GM13976 (cell line): Measurements from ENCODE around the gene TMEM198.

Source experiments
- DNase-seq: peaks from one replicate; pipeline ENCODE4 v3.0.0; 2012; ENCODE audit warnings: low spot score
- in situ Hi-C: fragments of 300-500 bp; cut with MboI; formaldehyde crosslinking; loops from one replicate; pipeline ENCODE4 v1.12.0; 2022; ENCODE audit warnings: low sequenced_read_pairs, mixed read lengths, inconsistent platforms; ENCODE audit not compliant: unreplicated experiment
- TF ChIP-seq, protein P1 (sequence below): IDR thresholded peaks from 2 replicates; pipeline ENCODE4 v1.5.1; 2012; ENCODE audit warnings: borderline replicate concordance, mild to moderate bottlenecking; ENCODE audit not compliant: insufficient read depth; ENCODE audit errors: extremely low read depth, missing control alignments, control extremely low read depth

The TMEM198 gene, protein sequence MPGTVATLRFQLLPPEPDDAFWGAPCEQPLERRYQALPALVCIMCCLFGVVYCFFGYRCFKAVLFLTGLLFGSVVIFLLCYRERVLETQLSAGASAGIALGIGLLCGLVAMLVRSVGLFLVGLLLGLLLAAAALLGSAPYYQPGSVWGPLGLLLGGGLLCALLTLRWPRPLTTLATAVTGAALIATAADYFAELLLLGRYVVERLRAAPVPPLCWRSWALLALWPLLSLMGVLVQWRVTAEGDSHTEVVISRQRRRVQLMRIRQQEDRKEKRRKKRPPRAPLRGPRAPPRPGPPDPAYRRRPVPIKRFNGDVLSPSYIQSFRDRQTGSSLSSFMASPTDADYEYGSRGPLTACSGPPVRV

DNA sequence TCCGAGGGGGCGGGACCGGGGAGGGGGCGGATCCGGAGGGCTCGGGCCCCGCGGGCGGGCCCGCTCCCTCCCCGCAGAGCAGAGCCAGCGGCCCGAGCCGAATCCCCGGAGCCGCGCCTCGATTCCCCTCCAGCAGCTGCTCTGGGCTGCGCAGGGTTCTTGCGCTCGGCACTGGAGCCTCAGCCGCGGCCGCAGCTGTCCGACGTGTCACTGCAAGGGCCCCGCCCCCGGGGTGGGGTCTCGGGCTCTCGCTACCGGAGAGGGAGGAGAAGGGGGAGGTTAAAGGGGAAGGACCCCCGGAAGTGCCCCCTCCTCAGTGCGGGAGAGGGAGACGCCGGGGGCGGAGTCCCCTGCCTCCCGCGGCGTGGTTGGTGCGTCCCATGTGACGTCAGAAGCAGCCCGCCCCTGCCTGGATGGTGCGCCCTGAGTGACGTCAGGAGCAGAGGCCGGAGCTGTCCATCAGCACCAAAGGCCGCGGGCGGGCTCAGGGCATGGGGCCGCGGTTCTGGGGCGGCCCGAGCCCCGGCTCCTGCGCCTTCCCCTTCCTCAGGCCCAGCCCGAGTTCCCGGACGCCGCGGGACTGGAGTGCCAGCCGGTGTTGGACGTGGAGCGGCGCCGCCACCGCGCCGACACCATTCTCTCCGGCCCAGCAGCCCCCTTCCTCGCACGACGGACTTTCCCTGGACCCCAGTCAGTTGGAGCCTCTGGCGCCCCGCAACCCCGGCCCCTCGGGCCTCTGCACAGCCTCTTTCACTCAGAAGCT, at the start of gene TMEM198, which contains the start of gene CHPF:
Gene TMEM198, plus strand, starts transcription at position 433 of the 763 bp plus-strand sequence. CDS start 700 bp downstream, outside the sequence.
Gene CHPF, minus strand, starts transcription at position 214 of the 763 bp plus-strand sequence. CDS start 271 bp downstream, outside the sequence.
- in situ Hi-C loops, result no loop called here
- TF ChIP-seq, protein P1, sequence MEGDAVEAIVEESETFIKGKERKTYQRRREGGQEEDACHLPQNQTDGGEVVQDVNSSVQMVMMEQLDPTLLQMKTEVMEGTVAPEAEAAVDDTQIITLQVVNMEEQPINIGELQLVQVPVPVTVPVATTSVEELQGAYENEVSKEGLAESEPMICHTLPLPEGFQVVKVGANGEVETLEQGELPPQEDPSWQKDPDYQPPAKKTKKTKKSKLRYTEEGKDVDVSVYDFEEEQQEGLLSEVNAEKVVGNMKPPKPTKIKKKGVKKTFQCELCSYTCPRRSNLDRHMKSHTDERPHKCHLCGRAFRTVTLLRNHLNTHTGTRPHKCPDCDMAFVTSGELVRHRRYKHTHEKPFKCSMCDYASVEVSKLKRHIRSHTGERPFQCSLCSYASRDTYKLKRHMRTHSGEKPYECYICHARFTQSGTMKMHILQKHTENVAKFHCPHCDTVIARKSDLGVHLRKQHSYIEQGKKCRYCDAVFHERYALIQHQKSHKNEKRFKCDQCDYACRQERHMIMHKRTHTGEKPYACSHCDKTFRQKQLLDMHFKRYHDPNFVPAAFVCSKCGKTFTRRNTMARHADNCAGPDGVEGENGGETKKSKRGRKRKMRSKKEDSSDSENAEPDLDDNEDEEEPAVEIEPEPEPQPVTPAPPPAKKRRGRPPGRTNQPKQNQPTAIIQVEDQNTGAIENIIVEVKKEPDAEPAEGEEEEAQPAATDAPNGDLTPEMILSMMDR, result no peak
- DNase-seq, result peak; percentile 99

DNA sequence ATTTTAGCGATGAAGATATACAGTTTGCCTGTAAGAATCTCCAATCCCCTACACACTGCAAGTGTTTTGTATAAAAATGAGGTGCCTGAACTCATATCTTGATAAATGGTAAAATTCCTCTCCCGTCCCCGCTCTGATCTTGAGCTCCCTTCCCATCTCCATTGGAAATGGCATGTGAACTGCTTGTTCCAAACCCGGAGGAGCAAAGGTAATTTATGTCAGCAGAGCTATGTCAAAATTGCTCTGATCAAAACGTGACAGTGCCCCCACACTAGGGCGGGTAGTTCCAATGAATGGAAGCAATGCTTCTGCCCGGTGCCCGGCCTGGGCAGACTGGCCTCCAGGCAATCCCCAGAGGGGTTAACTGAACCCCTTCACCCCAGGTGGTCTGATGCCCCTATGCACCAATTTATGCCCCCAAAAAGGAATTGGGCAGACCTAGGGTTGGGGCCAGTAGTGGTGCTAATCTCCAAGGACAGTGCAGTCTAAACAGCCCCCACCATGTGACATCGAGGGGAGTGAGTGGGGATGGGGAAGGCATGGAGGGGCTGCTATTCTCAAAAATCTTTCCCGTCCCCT, 48.8 kb upstream of the TMEM198 start:
- in situ Hi-C loops, result no loop called here
- TF ChIP-seq, protein P1, result no peak
- DNase-seq, result no peak

DNA sequence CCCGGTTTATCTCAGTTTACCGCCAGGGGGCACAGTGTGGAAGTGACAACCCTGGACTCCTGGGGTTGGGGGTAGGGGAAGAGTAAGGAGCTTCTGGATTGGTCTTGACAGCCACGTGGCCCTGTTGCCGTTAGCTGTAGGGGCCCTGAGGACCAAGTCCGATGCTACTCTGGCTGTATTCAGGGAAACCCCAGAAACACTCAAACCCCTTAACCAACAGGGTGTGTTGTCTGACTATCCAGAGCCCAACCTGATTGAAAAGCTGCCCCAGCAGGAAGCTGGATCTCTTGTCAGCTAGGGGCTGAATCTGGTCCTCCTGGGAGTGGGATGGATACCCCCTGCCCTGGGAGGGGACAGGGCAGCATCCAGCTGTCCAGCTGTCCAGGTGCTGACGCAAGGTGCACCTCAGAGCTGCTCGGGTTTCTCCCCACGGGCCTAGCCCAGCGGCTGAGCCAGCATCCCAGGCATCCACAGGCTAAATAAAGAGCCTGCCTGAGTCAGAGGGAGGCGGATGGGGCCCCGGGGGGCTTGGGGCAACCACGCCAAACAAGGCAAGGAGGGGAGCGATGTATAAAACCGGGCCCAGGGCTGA, 48.2 kb upstream of the TMEM198 start:
- TF ChIP-seq, protein P1, result peak; percentile 55
- in situ Hi-C loops, result no loop called here
- DNase-seq, result peak; percentile 84

DNA sequence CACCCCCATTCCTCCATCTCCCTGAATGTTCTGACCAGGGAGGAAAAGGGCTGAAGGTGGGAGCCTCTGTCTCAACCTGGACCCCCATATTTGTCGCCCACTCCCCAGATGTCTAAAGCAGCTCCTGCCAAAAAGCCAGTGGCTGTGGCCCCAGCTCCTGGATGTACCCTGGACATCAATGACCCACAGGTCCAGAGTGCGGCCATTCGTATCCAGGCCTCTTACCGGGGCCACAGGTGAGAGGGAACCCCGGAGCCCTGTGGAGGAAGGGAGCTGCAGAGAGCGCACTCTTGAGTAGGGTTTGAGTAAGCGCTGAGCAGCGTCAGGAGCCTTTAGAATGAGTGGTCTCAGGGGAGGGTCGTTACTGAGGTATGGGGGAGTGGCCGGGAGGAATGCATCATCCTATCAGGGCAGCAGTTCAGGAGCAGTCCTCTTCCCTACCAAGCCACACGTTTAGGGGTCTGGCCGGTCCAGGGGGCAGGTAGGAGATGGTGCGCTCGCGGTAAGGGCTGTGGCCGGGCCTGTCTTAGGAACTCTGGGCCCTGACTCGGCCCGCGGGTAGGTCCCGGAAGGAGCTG, 47.5 kb upstream of the TMEM198 start:
- TF ChIP-seq, protein P1, result no peak
- DNase-seq, result no peak
- in situ Hi-C loops, result no loop called here

DNA sequence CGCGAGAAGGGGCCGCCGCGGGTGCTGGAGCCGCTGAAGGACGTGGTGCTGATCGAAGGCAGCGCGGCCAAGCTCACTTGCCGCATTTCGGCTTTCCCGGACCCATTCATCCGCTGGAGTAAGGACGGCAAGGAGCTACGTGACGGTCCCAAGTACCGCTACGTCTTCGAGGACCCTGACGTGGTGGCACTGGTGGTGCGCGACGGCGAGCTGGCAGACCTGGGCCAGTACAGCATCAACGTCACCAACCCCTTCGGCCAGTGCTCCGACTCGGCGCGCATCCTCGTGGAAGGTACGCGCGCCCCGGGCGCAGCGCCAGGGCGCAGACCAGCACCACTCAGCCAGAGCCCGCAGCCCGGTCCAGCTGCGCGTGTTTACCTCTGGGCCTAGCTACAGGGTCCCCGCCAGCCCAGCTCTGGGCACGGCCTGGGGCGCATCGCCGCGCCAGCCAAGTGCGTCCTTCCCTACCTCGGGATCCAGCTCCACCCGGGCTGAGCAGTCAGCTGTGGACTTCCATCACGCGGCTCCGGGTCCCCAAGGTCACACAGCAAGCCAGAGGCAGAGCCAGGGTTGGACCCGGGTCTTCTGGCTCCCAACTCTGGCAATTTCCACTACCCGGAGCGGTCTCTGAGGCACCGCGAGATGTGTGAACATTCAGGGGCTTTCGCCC, 46.9 kb upstream of the TMEM198 start:
- in situ Hi-C loops, result no loop called here
- no peak for DNase-seq

More for the DNA sequence above, 46.9 kb upstream of the TMEM198 start:
- TF ChIP-seq, protein P1, result no peak
